HepG2 (cell line): ENCODE measurements around the gene RBM6.

Experiments
- JUND ChIP-seq: sonication (generic); formaldehyde crosslinking; IDR thresholded peaks from 2 replicates; pipeline ENCODE4 v1.8.0; 2022; ENCODE audit warnings: mild to moderate bottlenecking, missing genetic modification reagents
- MATR3 ChIP-seq: sonication (generic); formaldehyde crosslinking; IDR thresholded peaks from 2 replicates; pipeline ENCODE4 v1.4.0; 2020; ENCODE audit warnings: missing genetic modification reagents
- NCOA1 ChIP-seq: sonication (generic); formaldehyde crosslinking; IDR thresholded peaks from 2 replicates; pipeline ENCODE4 v1.9.0; 2021; ENCODE audit warnings: missing genetic modification reagents
- NR2F6 ChIP-seq, 2 experiments: IDR thresholded peaks; 2 replicates each; pipeline ENCODE4 v1.6.1; 2016; ENCODE audit warnings: antibody characterized with exemption in 1 of 2, mild to moderate bottlenecking in 1 of 2
- PLRG1 ChIP-seq: fragments of 450-650 bp; conservative IDR thresholded peaks from 2 replicates; pipeline ENCODE4 v1.6.1; 2016
- POLR2A ChIP-seq, 2 experiments: IDR thresholded peaks; 2 replicates each; pipeline ENCODE4 v1.6.1; 2011; ENCODE audit warnings: low read depth in 2 of 2, low read length in 2 of 2, mild to moderate bottlenecking in 1 of 2, moderate library complexity in 1 of 2; ENCODE audit not compliant: insufficient read depth in 1 of 2
- ZBTB33 ChIP-seq: sonication (generic); formaldehyde crosslinking; IDR thresholded peaks from 2 replicates; pipeline ENCODE4 v1.4.0; 2020; ENCODE audit warnings: missing genetic modification reagents

- TF ChIP-seq NR2F6 (IDR thresholded peaks at IDR 0.05), result no peak
- no peak for TF ChIP-seq NR2F6 (CRISPR knock-in tag; IDR thresholded peaks at IDR 0.05)
- no peak for TF ChIP-seq ZBTB33
- no peak for TF ChIP-seq POLR2A (IDR thresholded peaks at IDR 0.05; ENCODE audit: insufficient read depth in 1 of 2, low read depth in 2 of 2, low read length in 2 of 2)
- TF ChIP-seq NCOA1 (CRISPR knock-in tag), result no peak
- no peak for TF ChIP-seq MATR3 (CRISPR knock-in tag)
- TF ChIP-seq JUND (CRISPR knock-in tag), result no peak
- no peak for TF ChIP-seq PLRG1
Observed at GRCh38 chr3:50089609-50089945, 149.6 kb downstream of the RBM6 start.
